Body of pancreas (tissue), 4 donors: ENCODE measurements around the gene CTNNA2. TPM values are rescaled to one million over a fixed set of nuclear protein-coding genes. Genes with fewer than 3 reads are reported as not detected.

Source experiments
- ATAC-seq: fragments of 150-250 bp; one replicate; pipeline ENCODE4 v1.9.1; 2016
- DNase-seq, 4 donors: peaks; one replicate each; pipeline ENCODE4 v3.0.0-alpha.2; 2019
- H3K27ac ChIP-seq, 4 donors: fragments of 200-600 bp; sonication (generic); 1 replicate in 3 of 4; 2 replicates in 1 of 4; pipeline versions ENCODE4 v1.5.1 to v1.6.1; 2016 to 2019; ENCODE audit warnings: mild to moderate bottlenecking in 1 of 4, mixed read lengths in 1 of 4, moderate library complexity in 1 of 4
- H3K27me3 ChIP-seq, 2 donors: fragments of 200-600 bp; sonication (generic); one replicate each; pipeline ENCODE4 v1.6.0; 2016; ENCODE audit warnings: mild to moderate bottlenecking in 1 of 2
- H3K36me3 ChIP-seq, 2 donors: fragments of 200-600 bp; sonication (generic); replicated peaks in 1 of 2; 2 replicates each; pipeline ENCODE4 v1.5.1; 2016; ENCODE audit warnings: low read depth in 2 of 2; ENCODE audit not compliant: insufficient read depth in 1 of 2
- H3K4me1 ChIP-seq: fragments of 200-600 bp; sonication (generic); one replicate; pipeline ENCODE4 v1.6.0; 2016
- H3K4me3 ChIP-seq, 2 donors: fragments of 200-600 bp; sonication (generic); 1 replicate in 1 of 2; 2 replicates in 1 of 2; pipeline ENCODE4 v1.5.1; 2016 to 2019
- H3K9me3 ChIP-seq, 3 donors: fragments of 200-600 bp; sonication (generic); 1 replicate in 2 of 3; 2 replicates in 1 of 3; pipeline ENCODE4 v1.5.1; 2016
- CTCF ChIP-seq, 7 experiments: fragments of 450-650 bp in 4 of 7; fragments of 200-600 bp in 3 of 7; sonication (generic) in 3 of 7; IDR thresholded peaks; one replicate each; pipeline ENCODE4 v1.5.1; 2016 to 2019; ENCODE audit warnings: antibody characterized with exemption in 7 of 7
- POLR2A ChIP-seq, 3 donors: fragments of 450-650 bp; IDR thresholded peaks; one replicate each; pipeline ENCODE4 v1.6.1; 2016; ENCODE audit warnings: antibody characterized with exemption in 3 of 3, mild to moderate bottlenecking in 2 of 3
- WGBS, 2 donors: methylation state at CpG; one replicate each; pipeline ENCODE4 v1.1.5; 2017; 5-methylcytosine and 5-hydroxymethylcytosine counted together
- intact Hi-C: fragments of 100-400 bp; cut with DNase I; formaldehyde crosslinking; loops from one replicate; pipeline ENCODE4 v1.15.1; 2023
- total RNA-seq, 2 donors: library from RNA; depleted of rRNA; stranded (reverse); fragments of >200 nt; gene quantifications; one replicate each; pipeline ENCODE4 v1.1.0, GENCODE V29; 2016

Gene CTNNA2
- total RNA-seq, 2 donors from 2014 or later, result 0.52 to 29.3 TPM

DNA sequence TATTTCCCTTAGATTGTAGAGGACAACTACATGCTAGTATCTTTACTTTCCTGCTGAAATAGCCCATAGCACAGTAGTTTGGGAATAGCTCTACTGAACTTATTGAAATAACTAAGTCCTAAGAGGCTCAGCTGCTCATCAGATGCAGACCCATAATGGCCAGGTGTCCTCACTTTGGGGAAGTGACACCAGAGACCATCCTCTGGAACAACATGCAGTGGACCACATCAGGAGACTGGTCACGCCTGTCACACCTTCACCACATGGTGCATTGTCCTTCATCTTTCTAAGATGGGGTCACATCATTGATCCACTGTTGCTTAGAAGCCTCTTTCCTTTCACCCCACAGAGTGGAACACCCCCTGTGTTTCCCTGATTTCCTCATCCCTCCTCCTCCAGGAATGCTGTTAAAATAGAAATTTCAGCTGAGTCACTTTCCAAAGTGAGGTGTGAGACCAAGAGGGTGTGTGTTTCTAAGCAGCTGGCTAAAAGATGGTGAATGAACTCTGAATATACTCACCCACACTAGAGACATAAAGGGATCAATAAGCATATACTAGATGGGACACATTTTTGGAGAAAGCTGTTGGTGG lies 1006.9 kb downstream of the CTNNA2 start:
- ATAC-seq (no peak), DNase-seq (no peak)
- Histone ChIP-seq H3K9me3 (no peaks in the 10 kb centered on the region), H3K27ac (no peak overlapping the region), H3K27me3 (no peaks in the 10 kb centered on the region), H3K4me3 (no peak overlapping the region), H3K4me1 (no peaks in the 10 kb centered on the region), H3K36me3 (no peaks in the 10 kb centered on the region)
- intact Hi-C loops, result no loop called here
- TF ChIP-seq POLR2A (IDR thresholded peaks at IDR 0.05) (no peak), CTCF (IDR thresholded peaks at IDR 0.05) (no peak)
- 55 to 56% methylated on average over 1 of the region's 1 CpG for WGBS, 2 donors

- H3K27ac ChIP-seq, result no peak overlapping the region
- no peak for TF ChIP-seq POLR2A (IDR thresholded peaks at IDR 0.05)
- no peak for TF ChIP-seq CTCF (IDR thresholded peaks at IDR 0.05)
- H3K4me1 ChIP-seq, result no peaks in the 10 kb centered on the region
- no peak overlapping the region for H3K4me3 ChIP-seq
- 58 to 70% methylated on average over 2 of the region's 2 CpGs for WGBS, 2 donors
- no peaks in the 10 kb centered on the region for H3K9me3 ChIP-seq
- intact Hi-C loops, result no loop called here
- H3K36me3 ChIP-seq, result no peaks in the 10 kb centered on the region
- ATAC-seq (no peak), DNase-seq (no peak)
- no peaks in the 10 kb centered on the region for H3K27me3 ChIP-seq
Measured at GRCh38 chr2:80525152-80525551, 1012.3 kb downstream of the CTNNA2 start.

DNA sequence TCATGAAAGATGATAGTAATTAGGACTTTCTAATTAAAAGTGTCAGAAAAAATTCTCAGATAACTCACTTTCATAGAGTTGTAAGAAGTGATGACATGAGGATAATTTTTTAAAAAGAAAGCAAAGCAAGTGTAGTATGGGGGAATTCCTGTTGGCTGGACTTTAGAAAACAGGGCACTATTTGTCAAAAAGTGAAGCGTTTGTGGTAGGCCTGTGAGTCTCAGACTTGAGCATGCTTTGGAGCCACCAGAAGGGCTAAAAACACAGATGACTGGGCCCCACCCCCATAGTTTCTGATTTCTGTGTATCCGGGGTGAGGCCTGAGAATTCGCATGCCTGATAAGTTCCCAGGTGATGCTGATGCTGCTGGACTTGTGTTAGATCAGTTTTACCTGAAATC lies 1014.3 kb downstream of the CTNNA2 start:
- no peaks in the 10 kb centered on the region for H3K36me3 ChIP-seq
- no peaks in the 10 kb centered on the region for H3K27me3 ChIP-seq
- no peak for ATAC-seq
- H3K27ac ChIP-seq, result no peak overlapping the region
- no peaks in the 10 kb centered on the region for H3K9me3 ChIP-seq
- H3K4me3 ChIP-seq, result no peak overlapping the region
- intact Hi-C loops, result no loop called here
- 41 to 50% methylated on average over 3 of the region's 3 CpGs for WGBS, 2 donors
- no peak for DNase-seq
- TF ChIP-seq CTCF (IDR thresholded peaks at IDR 0.05) (no peak), POLR2A (IDR thresholded peaks at IDR 0.05) (no peak)
- no peaks in the 10 kb centered on the region for H3K4me1 ChIP-seq

GRCh38 chr2:80529466-80530165 lies 1016.8 kb downstream of the CTNNA2 start:
- ATAC-seq (no peak), DNase-seq (no peak)
- Histone ChIP-seq H3K27ac (no peak overlapping the region), H3K4me1 (no peaks in the 10 kb centered on the region), H3K9me3 (no peaks in the 10 kb centered on the region), H3K27me3 (no peaks in the 10 kb centered on the region), H3K36me3 (no peaks in the 10 kb centered on the region), H3K4me3 (no peak overlapping the region)
- WGBS, 2 donors, result 63 to 68% methylated on average over 7 of the region's 7 CpGs
- intact Hi-C loops, result no loop called here
- TF ChIP-seq POLR2A (IDR thresholded peaks at IDR 0.05), result no peak
- TF ChIP-seq CTCF (IDR thresholded peaks at IDR 0.05), result no peak
